Measurements from ENCODE around the gene GALNT18.

Gene GALNT18

DNA sequence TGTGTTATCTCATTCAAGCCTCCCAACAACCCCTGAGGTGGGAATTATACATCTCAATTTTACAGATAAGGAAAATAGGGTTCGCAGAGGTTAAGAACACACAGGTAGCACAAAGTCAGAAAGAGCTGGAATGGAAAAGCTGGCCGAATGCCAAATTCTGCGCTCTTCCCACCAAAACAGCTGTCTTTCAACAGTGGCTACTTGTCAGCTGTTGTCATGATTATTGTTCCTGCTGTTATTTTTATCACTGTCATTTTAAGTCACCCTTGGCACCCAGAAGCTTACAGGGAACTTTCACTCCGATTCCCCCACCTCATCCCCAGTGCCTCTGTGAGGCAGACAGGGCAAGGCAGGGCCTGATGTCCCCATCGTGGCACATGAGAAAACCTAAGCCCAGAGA, 194.3 kb downstream of the GALNT18 start:
- DNase-seq, result no peak

DNA sequence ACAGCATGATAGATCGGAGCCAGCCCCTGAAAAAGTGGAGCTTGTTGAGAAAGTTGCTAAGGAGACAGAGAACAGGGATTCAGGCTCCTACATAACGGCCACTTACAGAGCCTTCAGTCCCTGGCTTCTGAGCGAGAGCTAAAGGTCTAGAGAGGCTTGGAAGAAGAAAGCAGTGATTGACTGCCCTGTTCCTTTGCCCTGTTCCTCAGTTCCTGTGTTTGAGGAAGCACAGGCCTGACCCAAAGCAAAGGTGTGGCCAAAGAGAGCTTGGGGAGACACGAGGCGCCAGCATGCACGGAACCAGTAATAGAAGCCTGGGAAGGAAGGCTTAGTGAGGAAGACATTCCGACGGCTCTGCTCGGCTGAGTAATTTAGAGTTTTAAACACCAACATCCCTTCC, 194.7 kb downstream of the GALNT18 start:
- DNase-seq, result no peak

DNA sequence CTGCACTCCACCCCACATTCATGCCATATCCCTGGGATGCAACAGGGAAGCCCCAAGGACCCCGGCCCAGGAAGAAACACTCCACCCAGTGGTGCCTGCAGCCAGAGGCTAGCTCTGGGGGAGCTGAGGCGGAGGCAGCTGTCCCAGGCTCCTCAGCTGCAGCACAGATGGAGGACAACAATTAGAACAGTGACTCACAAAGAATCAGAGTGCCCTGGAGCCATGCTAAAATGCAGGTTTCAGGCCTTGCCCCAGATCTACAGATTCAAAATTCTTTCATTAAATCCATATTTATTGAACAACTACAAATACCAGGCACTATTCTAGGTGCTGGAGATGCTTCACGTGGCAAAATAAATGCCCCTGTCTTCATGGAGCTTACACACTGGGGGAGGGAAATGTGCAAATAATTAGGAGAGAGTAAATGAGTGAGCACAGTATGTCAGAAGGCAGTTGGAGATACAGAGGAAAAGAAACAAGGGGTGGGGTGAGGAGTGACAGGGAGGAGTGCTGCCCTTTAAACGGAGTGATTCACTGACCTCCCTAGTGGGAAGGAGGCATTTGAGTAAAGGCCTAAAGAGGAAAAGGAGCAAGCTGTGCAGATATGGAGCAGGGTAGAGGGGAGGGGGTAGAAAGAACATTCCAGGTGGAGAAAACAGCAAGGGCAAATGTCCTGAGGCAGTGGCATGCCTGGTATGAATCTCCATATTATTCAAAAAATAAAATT, 195.4 kb downstream of the GALNT18 start:
- DNase-seq, result no peak

DNA sequence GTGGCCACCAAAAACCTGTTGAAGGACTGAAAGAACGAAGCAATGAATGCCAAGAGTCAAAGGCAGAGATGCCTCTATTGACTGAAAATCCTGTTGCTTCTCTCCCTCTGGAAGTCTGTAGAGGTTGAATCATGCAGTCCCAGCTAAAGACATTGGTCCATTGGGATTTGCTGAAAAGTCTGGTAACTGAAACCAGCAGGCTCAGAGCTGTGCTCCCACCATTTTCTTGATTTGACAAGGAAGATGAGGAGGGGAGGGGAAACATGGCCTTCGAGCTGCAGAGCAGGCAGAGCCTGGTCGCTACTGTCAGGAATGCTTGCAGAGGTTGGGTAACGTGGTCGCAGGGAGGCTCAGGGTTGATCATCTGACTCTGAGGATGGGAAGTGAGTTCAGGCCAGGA, 196.0 kb downstream of the GALNT18 start:
- peak; percentile 18 for DNase-seq

DNA sequence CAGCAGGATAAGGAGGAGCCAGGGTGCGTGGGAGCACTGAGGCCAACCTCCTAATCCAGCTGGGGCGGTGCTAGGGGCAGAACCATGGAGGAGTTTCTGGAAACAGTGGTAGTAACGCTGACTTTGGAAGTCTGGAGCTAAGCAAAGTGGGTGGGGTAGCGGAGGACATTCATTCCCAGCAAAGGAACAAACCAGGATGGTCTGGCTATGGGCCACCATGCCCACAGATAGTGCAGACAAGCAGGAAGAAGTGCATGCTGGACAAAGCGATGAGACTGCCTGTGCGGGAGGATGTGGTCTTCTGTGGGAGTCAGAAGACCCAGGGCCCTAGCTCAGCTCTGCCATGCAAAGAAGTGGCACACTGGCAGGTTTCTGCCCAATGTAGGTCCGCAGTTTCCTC, 197.1 kb downstream of the GALNT18 start:
- DNase-seq, result no peak

DNA sequence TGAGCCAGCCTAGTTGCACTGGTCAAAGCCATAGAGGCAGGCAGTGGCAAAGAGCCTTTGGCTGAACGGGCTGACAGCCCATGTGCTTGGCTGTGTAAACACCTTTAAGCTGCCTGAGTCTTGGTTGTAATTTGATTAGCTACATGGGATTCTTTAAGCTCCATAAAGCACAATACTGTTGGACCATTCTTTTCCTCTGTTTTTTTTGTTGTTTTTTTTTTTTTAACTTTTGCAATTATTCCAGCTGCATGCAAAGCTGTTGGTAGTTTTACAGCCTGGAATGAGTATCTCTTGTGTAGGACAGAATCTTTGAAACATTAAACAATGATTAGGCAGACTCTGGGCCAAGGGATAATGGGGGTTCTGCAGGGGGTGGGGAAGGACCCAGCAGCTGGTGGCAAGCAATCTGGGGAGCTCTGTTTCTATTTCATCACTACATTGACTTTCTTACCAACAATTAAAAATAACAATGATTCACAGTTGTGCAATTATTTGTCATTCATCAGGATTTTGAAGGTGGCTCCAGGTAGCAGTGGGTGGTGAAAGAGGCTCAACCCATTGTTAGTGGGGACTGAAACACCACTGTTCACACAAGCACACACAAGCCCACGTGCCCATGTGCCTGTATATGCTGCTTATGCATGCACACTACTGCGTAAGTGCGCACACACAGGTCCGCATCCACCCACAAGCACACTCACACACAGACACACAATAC, 199.2 kb downstream of the GALNT18 start:
- DNase-seq, result no peak

DNA sequence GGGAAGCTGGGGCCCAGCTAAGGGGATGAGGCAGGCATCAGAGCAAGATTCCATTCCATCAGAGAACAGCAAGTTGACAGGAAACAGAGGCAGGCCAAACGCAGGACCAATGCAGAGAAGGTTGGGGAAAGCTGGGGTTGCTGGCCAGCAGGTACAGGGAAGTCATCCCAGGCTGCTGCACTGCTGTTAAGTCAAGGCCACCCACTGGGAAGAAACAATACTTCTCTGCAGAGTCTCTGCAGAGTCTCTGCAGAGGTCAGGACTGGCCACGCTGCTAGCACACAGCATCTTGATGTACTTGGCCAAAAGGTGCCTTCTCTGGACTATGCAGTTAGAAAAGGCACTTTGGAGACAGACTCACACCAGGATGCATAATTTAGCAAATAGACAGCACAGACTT, 200.3 kb downstream of the GALNT18 start:
- no peak for DNase-seq

DNA sequence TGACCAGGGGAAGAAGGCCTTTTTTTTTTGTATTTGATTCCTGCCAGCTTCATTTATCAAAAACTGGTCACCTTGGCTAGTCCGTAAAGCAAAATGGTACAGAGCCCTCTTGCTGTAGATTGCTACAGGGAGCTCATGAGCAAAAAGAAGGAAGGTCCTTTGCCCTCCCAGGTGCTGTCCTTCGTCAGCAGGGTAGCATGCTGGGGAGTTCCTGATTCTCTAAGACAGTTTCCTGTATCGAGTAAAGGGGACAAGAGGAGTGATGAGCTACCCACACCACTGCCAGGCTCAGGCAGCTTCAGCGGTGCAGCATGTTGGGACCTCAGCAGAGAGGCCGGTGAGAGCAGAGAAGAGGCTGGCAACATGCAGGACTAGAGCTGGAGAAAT, 200.9 kb downstream of the GALNT18 start:
- no peak for DNase-seq

DNA sequence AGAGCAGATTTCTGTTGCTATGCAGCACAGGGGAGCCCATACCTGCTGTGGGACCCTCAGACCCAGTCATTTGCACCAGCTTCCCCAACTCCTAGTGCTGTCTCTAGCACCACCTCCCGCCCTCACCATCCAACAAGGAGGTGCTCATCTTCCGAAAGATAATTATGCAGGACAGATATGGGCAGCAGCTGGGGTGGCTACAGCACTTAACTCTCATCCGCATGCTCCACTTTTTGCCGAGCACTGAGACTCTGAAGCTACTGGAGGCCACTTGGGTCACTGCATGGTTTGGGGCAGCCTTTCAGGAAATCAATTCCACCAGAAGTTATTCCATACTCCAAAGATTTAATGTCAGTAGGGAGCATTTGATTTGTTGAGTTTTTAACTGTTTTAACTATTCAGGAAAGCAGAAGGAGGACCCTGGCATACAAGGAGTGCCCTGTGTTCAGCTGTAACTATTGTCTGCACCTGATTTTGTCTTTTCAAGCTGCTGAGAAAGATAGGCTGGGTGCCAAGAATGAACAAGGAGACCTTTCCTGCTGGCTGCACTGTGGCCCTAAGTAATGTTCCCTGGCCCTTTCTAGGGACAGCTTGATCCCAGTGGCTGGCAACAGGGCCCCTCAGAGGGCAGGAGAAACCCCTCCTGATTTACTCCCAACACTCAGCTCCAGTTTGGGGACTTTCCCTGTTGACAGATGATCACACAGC, 201.5 kb downstream of the GALNT18 start:
- no peak for DNase-seq

DNA sequence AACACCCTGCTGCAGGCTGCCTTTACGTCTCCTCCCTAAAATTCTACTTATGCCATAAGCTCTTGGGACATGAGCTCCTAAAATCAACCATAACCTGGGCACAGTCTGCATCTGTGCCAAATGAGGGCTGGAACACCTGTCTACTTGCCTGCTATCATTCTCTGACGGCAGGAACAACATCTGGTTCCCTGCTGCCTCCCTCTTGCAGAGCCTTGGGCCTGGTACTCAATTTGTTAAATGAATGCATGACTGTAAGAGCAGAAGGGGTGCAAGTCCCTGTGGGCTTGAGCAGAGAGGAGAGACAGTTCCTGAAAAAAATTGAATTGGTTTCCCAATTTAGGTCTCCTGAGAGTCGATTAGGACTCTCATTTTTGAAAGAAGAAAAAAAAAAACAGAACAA, 202.1 kb downstream of the GALNT18 start:
- no peak for DNase-seq

DNA sequence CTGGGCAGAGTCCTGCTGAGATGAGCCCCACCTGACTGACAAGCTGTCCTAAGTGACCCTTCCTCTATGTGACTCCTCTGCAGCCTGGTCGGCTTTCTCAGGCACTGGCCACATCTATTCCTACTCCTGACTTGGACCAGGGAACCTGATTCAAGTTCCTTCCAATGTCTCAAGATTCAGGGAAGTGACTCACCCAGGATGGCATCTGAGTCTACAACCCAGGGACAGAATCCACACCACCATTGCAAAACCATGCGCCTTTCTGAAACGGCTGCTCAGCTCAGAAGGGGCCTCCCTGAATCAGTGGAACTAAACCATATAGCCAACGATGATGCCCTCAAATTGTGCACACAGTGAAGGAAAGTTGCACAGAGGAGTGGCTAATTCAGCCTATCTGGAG, 204.9 kb downstream of the GALNT18 start:
- DNase-seq, result peak; percentile 66

DNA sequence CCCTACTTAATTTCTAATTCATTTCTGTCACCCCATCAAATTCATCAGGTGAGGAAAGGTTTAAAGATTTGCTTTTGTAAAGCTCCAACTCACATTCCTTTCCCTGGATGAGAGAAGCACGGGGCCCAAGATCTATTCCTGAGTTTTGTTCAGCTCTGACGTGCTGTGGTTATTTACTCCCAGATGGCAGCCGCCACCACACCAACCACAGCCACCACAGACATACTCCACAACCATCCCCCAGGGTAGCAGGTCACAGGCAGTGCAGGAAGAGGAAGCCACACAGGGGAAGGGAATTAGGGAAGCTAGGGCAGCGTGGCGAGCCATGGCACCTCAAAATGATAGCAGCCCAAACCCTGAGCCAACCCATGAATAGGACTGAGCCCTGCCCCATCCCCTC, 205.3 kb downstream of the GALNT18 start:
- DNase-seq, result peak; percentile 80

DNA sequence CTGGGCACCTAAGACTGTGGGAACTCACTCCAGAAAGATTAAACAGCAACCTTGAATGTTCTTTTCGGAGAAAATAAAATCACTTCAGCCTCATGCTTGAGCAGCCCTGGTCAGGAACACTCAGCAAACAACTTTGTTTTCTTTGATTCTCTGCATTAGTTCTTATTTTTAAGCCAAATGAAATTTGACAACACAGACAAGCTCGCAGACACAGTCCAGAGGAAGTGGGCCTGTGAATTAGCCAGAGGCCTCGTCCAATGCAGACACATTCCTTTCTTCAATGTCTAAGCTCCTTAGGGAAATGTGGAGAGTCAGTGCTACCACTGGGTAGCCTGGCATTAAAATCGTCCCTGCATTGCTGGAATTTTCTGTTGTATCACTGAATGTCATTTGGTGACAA, 205.9 kb downstream of the GALNT18 start:
- peak; percentile 40 for DNase-seq

DNA sequence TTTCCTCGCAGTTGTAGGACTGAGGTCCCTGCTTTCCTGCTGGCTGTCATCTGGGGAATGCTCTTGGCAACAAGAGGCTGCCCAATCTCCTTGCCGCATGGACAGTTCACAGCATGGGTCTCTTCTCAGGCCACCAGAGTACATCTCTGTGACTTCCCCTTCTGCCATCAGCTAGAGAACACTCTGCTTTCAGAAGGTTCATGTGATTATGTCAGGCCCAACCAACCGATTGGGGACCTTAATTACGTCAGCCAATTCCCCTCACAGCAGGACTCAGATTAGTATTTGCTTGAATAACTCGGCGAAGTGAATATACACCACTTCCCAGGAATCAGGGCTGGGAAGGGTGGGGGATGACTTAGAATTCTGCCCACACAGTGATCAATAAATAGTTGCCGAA, 206.8 kb downstream of the GALNT18 start:
- no peak for DNase-seq

DNA sequence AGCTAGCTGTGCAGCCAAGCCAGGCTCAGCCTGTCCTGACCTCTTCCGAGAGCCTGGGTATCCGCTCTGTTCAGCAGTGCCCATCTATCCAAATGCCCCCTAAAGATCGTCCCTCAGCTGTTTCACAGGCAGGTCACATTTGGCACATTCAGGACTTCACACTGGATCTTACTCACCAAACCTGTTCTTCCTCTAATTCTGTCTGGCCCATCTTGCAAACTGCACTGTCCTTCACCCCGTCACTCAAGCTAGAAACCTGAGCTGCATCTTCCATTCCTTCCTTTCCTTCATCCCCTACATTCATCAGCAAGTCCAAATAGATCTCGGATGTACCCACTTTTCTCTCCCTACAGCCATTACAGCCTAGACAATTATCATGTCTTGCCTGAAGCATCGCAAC, 208.0 kb downstream of the GALNT18 start:
- no peak for DNase-seq

DNA sequence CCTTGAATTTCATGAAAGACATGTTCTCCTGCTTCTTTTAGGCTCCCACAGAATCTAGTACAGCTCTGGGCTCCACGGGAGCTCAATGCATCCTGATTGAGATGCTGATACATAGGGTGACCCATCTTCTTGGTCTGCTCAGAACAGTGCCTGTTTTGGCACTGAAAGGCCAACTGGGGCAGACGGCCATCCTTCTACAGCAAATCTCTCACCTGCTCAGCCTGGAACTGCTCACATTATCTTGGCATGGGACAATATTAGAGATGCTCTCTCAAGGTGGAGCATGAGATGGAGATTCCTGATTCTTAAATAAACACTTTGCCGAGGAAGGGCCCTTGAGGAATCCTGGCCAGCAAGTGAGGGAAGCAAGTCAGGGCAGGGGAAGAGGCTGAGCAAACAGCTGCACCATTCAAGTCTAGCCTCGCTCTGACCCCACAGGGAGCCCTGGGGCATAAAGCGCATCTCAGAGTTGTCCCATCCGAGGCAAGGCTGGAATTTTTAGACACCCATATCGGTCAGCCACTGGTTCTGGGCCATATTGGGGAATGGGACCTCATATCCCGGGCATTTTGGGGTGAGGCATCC, 210.3 kb downstream of the GALNT18 start:
- DNase-seq, result no peak

DNA sequence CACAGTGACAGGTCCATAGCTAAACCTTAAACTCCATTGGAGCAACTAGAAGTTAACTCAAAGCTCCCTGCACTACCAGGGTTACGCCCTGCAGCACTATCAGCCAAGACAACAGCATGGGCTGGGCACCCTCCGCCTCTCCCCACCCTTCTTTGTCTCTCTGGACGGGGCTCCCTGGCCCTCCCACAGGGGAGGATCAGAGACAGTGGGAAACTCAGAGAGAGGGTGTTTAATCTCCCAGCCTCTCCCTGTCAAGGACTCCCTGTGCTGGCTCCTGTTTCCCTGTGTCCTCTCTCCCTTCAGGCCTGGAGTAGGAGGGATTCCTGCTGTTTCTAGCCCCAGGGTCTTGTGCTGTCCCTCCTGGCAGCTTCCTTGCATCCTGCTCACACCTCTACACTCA, 211.9 kb downstream of the GALNT18 start:
- DNase-seq, result no peak

DNA sequence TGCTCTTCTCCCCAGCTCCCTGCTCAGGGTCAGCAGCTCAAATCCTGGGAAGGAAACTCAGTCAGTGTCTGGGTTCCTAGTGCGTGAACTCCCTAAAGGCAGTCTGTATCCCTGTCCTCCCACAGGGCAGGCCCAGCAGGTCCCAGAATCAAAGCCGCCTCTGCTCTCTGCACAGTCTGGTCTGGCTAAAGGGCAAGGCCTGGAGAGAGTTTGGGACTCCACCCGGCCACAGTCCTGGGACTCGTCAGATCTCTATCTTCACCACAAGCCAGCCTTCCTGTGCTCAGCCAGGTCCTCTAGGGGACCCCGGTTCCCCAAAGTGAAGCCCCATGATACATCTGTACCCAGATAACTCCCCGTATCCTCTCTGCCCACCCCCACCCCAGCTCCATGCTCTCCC, 212.6 kb downstream of the GALNT18 start:
- no peak for DNase-seq

DNA sequence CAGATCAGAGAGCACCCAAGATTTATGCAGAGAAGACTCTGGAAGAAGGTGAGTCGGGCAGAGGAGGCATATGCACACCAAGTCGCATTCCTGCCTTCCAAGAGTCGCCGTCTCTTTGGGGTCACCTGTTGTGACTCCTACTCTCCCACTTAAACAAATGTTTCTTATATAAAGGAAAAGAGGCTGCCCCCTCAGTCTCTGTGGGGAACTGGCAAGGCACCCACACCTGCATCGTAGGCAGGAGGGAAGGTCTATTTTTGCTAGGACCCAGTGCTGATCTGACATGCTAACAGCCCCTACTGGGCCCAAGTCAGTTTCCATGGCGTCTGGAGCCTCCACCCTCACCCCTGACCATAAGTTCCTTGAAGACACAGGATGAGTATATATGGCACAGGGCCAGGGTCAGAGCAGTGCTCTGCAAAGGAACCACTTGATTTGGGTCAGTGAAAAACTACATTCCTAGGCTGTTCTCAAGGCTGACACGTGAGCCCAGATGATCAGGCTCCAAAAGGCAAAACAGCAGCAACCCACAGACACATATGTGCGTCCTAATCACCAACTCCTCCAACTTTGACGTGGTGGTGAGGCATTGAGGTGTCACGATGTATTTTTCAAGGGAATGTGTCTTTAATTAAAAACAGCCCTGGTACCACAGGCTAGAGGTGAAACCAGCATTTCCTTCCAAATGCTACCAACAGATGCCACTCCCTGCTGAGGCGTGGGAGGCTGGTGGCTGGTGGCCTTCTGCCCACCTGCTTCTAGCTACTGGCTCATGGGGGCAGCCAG, 213.2 kb downstream of the GALNT18 start:
- DNase-seq, result peak; percentile 63

DNA sequence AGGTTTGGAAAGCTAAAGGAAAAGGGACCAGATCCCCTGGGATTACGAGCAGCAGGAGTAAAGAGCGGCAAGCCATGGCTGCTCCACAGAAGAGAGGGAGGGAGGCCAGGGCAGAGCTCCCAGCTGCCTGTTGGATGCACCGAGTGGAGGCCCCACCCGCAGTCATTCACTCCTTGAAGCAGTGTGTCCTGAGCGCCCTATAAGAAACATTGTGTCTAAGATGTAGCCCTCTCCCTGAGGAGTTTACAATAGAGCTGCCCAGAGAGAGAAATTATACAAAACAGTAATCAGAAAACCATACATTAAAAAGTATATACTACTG, 214.1 kb downstream of the GALNT18 start:
- no peak for DNase-seq

DNA sequence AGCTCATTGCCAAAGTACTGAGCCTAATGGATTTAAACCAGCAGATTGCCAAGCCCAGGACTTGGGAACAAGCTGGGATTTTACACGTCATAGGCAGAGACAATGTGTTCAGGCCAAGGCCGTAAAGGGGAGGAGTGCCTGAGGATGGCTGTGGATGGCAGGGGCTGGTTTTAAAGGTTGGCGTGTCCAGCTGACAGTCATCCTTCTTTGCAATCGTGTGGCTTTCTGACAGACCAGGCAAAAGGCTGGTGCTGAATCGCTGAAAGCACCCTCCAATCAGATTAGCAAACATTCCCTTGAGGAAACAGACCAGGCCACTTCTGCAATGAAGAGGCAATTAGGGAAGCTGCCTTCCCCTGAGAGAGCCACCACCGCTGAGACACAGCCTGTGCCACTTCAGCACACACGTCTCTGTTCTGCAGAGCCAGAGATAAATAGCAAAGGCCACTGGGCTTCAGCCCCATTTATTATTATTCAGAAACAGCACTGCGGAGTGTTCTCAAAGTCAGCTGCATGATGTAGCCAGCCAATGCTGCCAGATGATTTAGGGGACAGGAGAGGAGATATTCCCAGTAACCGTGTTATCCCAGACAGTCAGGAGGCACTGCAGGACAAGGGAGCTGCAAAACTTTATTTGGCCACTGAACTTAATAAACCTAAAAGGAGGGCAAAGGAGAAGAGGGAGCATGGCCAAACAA, 214.6 kb downstream of the GALNT18 start:
- DNase-seq, result no peak

DNA sequence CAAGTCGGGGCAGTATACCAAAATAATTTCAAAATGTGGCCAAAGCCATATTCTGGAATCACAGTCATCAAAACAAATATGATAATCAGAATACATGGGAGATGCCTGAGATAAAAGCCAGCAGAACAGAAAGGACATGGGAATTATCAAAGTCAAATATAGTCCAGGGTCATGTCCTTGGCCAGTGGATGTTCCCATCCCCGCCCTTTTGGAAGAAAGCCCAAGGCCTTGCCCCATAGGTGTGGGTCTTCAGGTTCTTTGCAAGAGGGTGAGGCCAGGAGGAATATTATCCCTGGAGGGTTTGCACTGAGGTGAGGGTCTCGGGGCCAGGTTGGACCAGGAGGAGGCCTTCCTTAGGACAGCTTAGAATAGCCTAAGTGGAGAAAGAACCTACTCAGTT, 215.2 kb downstream of the GALNT18 start:
- DNase-seq, result no peak

All from fibroblast of skin of abdomen (primary cell).